IPS-18a (cell line): ENCODE data around the gene TIMELESS.
"Not testable (repeated sequence)": the region's sequence is repeated elsewhere in the genome, so short reads cannot be mapped to it uniquely, and the experiment has no call there.

Experiments
- H3K27ac ChIP-seq: one replicate; pipeline ENCODE4 v1.5.1; 2013; ENCODE audit warnings: low read length
- H3K27me3 ChIP-seq: one replicate; pipeline ENCODE4 v1.6.1; 2013; ENCODE audit warnings: mild to moderate bottlenecking, low read length; ENCODE audit not compliant: control insufficient read depth, insufficient read depth
- H3K36me3 ChIP-seq: one replicate; pipeline ENCODE4 v1.6.1; 2013; ENCODE audit warnings: low read depth, low read length; ENCODE audit not compliant: control insufficient read depth
- H3K4me1 ChIP-seq: one replicate; pipeline ENCODE4 v1.6.1; 2013; ENCODE audit warnings: low read depth, low read length; ENCODE audit not compliant: control insufficient read depth
- H3K4me3 ChIP-seq: one replicate; pipeline ENCODE4 v1.5.1; 2013; ENCODE audit warnings: low read length
- H3K9ac ChIP-seq: one replicate; pipeline ENCODE4 v1.6.1; 2013; ENCODE audit warnings: mild to moderate bottlenecking, low read length, moderate library complexity
- H3K9me3 ChIP-seq: one replicate; pipeline ENCODE4 v1.6.1; 2013; ENCODE audit warnings: low read depth, low read length; ENCODE audit not compliant: control insufficient read depth

TIMELESS gene

GRCh38 chr12:56425940-56426438 is 23.2 kb downstream of the TIMELESS start:
- no peak overlapping the region for H3K9ac ChIP-seq
- no peaks in the 10 kb centered on the region for H3K9me3 ChIP-seq
- H3K4me3 ChIP-seq = no peak overlapping the region
- H3K4me1 ChIP-seq = no peaks in the 10 kb centered on the region
- H3K27ac ChIP-seq = no peak overlapping the region
- H3K27me3 ChIP-seq = no peaks in the 10 kb centered on the region
- peaks cover 86% of the 10 kb centered on the region for H3K36me3 ChIP-seq

- no peak overlapping the region for H3K27ac ChIP-seq
- H3K4me3 ChIP-seq = no peak overlapping the region
- H3K9ac ChIP-seq = no peak overlapping the region
- H3K36me3 ChIP-seq = peaks cover 86% of the 10 kb centered on the region
- no peaks in the 10 kb centered on the region for H3K27me3 ChIP-seq
- H3K4me1 ChIP-seq = no peaks in the 10 kb centered on the region
- H3K9me3 ChIP-seq = no peaks in the 10 kb centered on the region
Observed at GRCh38 chr12:56425193-56425592, 24.0 kb downstream of the TIMELESS start.

GRCh38 chr12:56420411-56420810 is 28.8 kb downstream of the TIMELESS start:
- no peaks in the 10 kb centered on the region for H3K27me3 ChIP-seq
- H3K9me3 ChIP-seq = no peaks in the 10 kb centered on the region
- no peak overlapping the region for H3K27ac ChIP-seq
- H3K9ac ChIP-seq = no peak overlapping the region
- H3K36me3 ChIP-seq = peaks cover 83% of the 10 kb centered on the region
- H3K4me3 ChIP-seq = no peak overlapping the region
- no peaks in the 10 kb centered on the region for H3K4me1 ChIP-seq

- Histone ChIP-seq H3K9ac (no peak overlapping the region), H3K27me3 (no peaks in the 10 kb centered on the region), H3K27ac (no peak overlapping the region), H3K4me3 (no peak overlapping the region), H3K4me1 (no peaks in the 10 kb centered on the region), H3K9me3 (no peaks in the 10 kb centered on the region), H3K36me3 (peaks cover 61% of the 10 kb centered on the region)
Observed at GRCh38 chr12:56417739-56418138, 31.5 kb downstream of the TIMELESS start.

GRCh38 chr12:56414401-56414800 is 34.8 kb downstream of the TIMELESS start:
- Histone ChIP-seq H3K27me3 (no peaks in the 10 kb centered on the region), H3K27ac (no peak overlapping the region)

GRCh38 chr12:56413392-56413791 is 35.8 kb downstream of the TIMELESS start:
- Histone ChIP-seq H3K4me3 (no peak overlapping the region), H3K9ac (no peak overlapping the region), H3K9me3 (no peaks in the 10 kb centered on the region), H3K27me3 (no peaks in the 10 kb centered on the region), H3K36me3 (peaks cover 26% of the 10 kb centered on the region), H3K4me1 (no peaks in the 10 kb centered on the region), H3K27ac (no peak overlapping the region)

More at GRCh38 chr12:56414401-56414800, 34.8 kb downstream of the TIMELESS start:
- H3K4me1 ChIP-seq = no peaks in the 10 kb centered on the region
- no peak overlapping the region for H3K4me3 ChIP-seq
- peaks cover 34% of the 10 kb centered on the region for H3K36me3 ChIP-seq
- no peaks in the 10 kb centered on the region for H3K9me3 ChIP-seq
- H3K9ac ChIP-seq = no peak overlapping the region

- Histone ChIP-seq H3K4me1 (no peaks in the 10 kb centered on the region), H3K9ac (no peak overlapping the region), H3K36me3 (peaks cover 14% of the 10 kb centered on the region), H3K27me3 (no peaks in the 10 kb centered on the region), H3K9me3 (no peaks in the 10 kb centered on the region), H3K27ac (no peak overlapping the region), H3K4me3 (no peak overlapping the region)
Observed at GRCh38 chr12:56411781-56412639, 37.2 kb downstream of the TIMELESS start.

- Histone ChIP-seq H3K27me3 (no peaks in the 10 kb centered on the region), H3K4me1 (no peaks in the 10 kb centered on the region), H3K9me3 (no peaks in the 10 kb centered on the region), H3K27ac (no peak overlapping the region), H3K9ac (no peak overlapping the region), H3K4me3 (no peak overlapping the region), H3K36me3 (peaks cover 5% of the 10 kb centered on the region)
Observed at GRCh38 chr12:56410768-56411167, 38.5 kb downstream of the TIMELESS start.

- H3K4me3 ChIP-seq = no peak overlapping the region
- H3K36me3 ChIP-seq = no peaks in the 10 kb centered on the region
- H3K9ac ChIP-seq = no peak overlapping the region
- H3K27me3 ChIP-seq = no peaks in the 10 kb centered on the region
- no peaks in the 10 kb centered on the region for H3K4me1 ChIP-seq
- no peaks in the 10 kb centered on the region for H3K9me3 ChIP-seq
- no peak overlapping the region for H3K27ac ChIP-seq
Observed at GRCh38 chr12:56408799-56409417, 40.3 kb downstream of the TIMELESS start.

GRCh38 chr12:56404227-56404626 is 45.0 kb downstream of the TIMELESS start:
- not testable (repeated sequence) for H3K4me3 ChIP-seq, H3K9ac ChIP-seq, H3K36me3 ChIP-seq, H3K27ac ChIP-seq, H3K27me3 ChIP-seq, H3K4me1 ChIP-seq, H3K9me3 ChIP-seq

GRCh38 chr12:56401612-56402011 is 47.6 kb downstream of the TIMELESS start:
- H3K27ac ChIP-seq, H3K4me3 ChIP-seq, H3K9ac ChIP-seq, H3K9me3 ChIP-seq, H3K36me3 ChIP-seq, H3K4me1 ChIP-seq, H3K27me3 ChIP-seq: not testable (repeated sequence)

GRCh38 chr12:56401125-56401524 is 48.1 kb downstream of the TIMELESS start:
- H3K4me1 ChIP-seq, H3K27ac ChIP-seq, H3K36me3 ChIP-seq, H3K9me3 ChIP-seq, H3K9ac ChIP-seq, H3K4me3 ChIP-seq, H3K27me3 ChIP-seq: not testable (repeated sequence)
